ENCODE results near the gene FYN.

FYN gene

DNA sequence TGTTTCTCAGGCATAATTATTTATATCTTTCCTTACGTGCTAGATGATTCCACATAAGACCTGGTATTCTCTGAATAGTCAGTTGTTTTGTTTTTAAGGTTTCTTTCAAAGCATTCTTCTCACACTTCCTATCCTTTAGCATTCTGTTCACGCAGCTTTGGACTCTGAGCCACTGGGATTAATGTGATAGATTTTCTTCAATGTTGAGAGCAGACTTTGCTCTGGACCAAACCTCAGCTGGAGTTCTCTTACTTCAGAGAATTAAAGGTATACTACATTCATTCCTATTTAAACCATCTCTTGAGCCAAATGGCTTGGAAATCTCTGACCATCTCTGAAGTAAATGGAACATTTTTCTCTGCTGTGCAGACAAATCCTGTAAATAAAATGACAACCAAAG lies 196.9 kb downstream of the FYN start:
- no peak for DNase-seq

DNA sequence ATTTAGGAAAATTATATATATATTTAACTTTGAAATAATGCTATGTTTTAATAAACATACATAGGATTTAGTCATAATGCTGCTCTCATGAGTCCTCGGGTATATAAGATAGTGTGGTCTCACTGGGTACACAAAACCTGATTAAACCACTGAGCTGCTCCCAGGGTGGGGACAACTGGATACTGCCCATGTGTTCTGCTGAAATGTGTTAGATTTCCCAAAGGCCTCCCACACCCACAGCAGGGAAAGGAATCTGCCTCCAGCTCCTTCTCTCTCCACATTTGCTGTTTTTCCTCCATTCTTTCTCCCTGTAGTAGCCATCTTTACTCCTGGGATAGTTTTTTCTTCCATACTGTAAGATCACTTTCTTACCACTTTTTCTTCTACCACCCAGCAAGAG lies 198.4 kb downstream of the FYN start:
- no peak for DNase-seq

DNA sequence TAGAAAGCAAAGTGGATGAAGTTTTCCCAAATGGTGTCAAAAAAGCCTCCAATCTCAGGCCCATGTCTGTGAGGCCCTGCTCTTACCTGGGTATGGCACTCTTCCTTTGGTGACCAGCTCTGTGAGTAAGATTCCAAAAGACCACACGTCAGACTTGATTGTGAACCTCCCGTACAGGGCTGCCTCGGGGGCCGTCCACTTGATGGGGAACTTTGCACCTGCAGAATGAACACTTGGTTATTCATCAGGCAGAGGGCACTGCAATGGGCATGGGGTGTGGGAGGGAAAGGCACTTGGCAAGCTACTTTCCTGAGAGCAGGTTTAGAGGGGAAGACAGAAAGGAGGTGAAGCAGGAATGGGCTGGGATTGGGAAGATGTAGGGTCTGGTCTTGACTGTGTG lies 198.8 kb downstream of the FYN start:
- no peak for DNase-seq

DNA sequence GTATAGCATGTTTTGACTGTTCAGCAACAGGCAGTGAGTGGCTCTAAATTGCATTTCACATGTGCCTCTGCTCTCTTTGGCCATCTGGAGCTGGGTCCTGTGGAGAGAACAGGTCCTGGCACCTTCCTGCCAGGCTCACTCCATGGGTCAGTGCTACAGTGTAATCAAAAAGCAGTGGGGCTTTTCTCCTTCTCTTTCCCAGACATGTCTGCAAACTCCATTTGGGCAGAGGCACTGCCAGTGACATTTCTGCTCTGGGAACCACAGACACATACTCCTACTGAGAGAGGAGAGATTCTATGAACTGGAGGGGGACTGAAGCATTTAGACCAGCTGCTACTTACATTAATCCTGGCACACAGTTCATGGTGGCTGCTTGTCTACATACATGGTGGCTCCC lies 199.3 kb downstream of the FYN start:
- peak; percentile 29 for DNase-seq

DNA sequence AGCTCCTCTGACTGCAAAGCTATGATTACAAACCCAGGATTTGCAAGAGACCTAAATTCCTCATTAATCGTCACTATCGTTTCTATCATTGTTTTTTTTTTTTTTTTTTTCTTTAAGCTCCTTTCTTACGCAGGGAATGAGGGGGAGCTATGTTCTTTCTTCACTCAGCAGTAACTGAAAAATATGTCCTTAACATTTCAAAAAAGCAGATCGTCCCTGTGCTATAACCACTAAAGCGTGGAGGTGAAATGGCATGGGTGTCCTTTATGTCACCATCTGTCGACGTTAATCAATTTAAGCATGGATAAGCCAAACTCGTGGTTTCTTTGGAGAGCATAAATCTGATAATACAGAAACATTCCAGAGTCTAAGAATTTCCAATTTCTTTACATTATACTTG lies 199.7 kb downstream of the FYN start:
- peak; percentile 52 for DNase-seq

DNA sequence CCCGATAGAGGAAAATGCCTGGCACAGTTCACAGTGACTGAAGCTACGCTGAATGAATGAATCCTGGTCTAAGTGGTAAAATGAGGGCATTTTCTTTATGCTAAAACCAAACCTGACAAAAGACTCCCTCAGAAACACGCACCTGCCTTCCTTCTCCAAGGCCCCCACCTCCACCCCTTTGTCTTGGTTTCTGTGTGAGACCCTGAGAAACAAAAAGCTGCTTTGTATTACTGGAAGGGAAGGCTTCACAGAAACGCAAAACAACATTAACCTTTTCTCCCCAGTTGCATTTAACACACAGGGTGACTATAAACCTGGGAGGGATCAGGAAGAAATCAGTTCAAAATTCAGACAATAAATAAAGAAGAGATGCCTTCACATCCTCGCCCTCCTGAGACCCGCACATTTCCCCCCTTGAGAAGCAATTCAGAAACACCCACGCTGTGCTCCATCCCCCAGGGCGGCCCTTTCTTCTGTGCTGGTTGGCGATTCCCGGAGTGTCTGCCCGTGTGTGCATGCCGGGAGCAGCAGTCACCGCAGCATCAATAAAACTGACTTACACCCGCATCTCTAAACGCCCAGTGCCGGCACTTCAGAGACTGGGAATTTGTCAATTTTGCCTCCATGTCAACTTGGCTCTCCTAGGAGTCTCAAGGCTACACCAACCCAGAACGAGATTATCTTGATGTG lies 200.3 kb downstream of the FYN start:
- DNase-seq, result no peak

DNA sequence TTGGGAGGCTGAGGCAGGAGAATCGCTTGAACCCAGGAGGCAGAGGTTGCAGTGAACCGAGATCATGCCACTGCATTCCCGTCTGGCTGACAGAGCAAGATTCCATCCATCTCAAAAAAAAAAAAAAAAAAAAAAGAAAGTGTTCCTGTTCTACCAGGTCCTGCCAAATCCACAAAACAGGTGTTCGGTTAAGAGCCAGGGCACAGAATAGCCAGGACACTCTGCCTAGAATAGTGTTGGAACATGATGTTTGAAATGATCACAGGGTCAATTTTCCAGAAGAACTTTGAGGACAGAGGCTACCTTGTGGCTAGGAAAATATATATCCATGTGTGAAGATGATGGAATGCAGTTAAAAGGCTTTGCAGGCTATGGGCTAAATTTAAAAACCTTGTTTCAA lies 203.9 kb downstream of the FYN start:
- no peak for DNase-seq

DNA sequence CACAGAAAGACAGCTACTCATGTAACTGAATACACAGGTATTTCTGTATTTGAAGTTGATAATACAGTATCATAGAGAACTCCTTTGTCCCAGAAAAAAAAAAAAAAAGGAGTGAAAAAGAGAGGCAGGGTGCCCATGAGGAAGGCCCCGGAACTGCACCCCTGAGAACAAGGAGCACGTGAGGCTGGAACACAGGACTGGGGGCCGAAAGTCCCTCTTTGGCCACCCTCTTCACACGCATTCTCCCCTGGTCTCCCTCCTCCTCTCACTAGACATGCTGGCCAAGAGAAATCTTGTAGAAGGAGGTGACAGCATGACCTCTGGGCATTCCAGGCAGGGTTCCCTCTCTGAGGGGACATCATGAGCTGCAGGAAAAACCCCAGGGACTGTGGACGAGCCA lies 204.8 kb downstream of the FYN start:
- DNase-seq, result no peak

DNA sequence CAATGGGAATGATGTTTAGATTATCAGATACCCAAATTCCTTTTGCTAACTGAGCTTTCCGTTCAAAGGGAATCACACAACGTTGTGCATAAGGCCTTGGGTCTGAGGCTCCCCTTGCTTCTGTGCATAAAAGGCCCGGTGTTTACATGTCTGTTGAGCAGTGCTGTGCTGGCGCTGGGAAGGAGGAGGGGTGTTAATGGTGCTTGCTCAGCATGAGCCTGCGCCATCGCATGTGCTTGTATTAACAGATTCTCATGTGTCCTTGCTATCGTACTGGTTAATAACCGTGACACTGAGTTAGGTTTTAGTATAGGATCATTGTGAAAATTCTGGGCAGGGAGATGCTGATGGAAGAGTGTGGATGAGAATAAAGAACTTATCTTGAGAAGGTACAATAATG lies 205.3 kb downstream of the FYN start:
- DNase-seq, result peak; percentile 46

DNA sequence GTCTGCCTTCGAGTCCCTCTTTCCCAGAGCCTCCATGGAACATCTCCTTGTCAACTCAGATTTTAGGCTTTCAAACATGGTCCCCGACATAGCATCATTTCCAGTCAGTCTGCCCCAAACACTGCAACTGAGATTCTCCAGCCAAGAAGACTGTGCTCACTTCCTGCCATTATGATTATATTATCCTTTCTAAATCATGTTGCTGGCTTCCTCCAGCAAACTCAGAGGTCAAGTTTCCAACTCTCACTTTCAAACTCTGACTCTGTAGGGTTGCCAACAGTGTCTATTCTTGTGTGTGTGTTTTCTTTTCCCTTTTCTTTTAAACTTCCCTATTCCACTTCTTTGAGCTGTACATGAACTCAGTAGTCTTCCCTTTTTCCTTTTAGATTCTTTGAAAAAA lies 206.4 kb downstream of the FYN start:
- DNase-seq, result no peak

DNA sequence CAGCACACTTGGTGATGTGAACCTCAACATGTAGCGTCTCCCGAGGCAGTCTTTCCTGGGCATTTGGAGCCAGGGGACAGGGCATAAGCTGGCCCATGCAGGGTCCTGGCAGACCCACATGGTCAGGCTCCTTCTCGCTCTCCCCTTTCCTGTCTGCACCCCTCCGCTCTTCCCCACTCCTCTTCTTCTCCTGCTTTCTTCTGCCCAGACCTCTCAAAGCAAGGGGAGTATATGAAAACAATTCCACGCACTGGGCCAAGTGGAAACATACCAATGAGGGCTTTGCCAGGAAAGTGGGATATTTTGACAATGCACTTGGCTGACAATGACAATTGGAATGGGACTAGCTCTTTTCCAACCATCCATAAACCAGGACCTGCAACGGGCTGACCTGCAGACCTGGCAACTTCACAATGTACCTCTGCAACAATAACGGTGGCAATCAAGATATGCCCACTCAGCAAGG lies 208.7 kb downstream of the FYN start:
- DNase-seq, result peak; percentile 42

DNA sequence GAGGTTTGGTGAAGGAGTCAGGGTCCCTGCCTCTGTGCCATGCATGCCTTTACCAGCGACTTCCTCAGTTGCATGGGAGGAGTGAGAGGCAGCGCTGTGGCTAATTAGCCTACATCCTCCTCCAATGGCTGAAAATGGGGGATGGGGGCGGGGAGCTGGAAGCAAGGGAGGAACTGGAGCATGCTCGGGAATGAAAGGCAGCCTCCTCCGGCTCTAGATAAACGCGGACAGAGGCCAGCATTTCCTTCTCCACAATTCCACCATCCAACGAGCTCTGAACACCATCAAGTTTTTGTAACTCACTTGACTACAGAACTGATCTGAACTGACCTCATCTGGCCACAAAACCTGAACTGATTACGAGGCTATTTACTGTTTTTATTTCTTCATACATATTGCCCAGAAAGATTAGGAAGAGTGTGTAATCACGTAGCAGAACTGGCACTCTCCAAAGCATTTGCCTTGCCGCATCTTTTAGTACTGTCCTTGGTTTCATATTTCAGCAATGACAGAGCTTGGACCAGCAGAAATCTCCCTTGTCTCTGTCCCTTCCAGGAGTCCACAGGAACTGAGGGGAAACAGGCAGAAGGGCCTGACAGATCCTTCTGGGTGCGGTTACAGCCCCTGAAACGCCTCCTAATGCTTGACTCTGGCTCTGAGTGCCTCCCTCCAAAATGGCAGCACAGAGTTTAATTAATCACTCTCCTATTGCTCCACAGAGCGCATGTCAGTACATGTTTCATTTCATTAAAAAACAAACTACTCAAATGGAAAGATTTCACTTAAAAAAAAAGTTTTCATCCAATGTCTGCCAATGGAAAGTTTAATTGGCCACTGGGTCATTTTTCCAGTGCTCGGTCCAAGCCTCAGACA lies 209.3 kb downstream of the FYN start:
- peak; percentile 94 for DNase-seq

DNA sequence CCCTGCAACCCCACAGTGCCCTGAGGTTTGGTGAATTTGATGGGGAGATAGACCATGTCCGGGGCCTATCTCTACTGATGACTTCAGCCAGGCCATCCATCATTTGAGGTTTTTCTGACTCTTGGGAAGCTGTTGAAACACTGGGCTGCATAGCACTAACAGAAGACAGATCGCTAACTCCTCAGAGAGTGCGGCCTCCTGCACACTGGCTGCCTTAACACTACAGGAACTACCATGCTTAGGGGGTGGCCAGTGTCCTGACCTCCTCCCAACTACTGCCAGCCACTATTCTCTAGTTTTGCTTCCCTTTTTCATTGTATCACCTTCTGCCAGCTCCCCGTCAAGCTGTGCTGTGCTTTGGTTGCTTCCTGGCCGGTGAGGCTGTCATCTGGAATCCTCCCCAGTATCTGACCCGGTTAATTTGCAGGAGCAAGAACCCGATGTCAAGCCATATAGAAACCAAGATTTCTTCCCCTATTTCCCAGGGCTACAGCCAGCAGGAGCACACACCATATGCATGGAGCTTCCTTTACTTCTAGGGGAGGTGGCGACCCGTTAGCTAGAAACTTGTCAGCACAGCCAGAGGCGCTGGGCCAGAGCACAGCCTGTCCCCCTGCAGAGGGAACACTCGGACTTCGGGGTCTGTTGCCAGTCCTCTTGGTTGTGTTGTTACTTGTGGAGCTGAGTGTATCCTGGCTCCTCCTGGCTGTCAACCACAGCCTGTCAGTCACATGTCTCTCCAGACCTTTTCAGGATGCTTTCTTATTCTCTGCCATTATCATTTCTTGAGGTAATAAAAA lies 210.3 kb downstream of the FYN start:
- DNase-seq, result no peak

DNA sequence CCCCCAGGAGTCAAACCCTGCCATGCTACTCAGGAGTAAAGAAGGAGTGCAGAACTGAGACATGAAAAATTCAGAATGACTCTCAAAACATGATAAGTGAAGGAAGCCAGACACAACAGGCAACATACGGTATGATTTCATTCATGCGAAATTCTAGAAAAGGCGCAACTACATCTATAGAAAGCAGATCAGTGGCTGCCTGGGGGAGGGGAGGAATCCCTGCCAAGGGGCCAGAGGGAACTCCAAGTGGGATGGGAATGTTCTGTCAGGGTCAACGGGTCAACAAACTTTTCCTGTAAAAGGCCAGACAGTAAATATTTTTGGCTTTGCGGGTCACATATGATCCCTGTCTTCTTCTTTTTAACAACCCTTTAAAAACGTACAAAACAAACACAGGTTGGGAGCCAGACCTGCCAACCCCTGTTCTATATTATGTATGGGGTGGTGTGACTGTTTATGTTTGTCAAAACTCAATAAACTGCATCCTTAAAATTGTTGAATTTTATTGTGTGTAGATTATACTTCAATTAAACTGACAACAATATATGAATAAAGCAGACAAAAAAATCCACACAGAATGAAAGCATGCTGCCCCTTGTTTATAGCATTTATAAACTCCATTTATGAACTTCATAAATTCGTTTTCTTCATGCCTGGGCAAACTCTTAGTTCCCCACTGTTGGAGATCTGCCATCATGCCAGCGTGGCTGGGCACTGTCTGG lies 211.0 kb downstream of the FYN start:
- DNase-seq, result no peak

DNA sequence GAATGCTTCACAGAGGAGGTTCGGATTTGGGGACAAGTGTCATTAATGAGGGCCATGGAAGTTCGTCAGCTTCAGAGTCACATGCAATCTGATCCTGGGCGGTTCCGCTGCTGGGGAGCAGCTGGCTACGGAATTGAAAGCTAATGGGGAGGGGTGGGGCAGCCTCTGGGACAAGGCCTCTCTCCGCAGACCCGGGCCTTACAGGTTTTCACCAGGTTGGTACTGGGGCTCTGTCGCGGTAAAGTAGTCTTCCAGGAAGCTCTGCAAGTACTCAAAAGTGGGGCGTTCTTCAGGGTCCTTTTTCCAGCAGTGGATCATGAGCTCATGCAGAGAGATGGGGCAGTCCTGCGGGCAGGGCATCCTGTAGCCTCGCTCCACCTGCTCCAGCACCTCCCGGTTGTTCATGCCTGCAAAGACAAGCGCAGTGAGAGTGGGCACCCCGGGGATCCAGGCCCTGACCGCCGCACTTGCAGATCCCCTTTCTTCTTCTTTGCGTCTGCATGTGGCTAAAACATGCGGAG lies 211.7 kb downstream of the FYN start:
- peak; percentile 65 for DNase-seq

DNA sequence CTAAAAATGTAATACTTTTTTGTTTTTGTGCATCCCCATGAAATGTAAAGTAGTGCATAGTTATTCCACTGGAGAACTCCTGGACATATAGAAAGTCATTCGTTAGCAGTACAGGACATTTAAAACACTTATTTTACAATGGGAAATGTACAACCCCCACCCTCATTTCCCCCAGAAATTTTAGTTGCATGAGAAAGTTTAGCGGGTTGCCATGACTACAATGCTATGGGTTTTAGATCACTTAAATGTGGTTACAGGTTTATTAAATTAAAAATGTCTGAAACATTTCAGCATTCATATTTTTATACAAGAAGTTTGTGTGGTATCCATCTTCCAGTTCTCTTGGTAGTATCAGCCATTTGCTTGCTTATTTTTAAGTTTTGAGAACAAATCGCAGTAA lies 212.7 kb downstream of the FYN start:
- no peak for DNase-seq

DNA sequence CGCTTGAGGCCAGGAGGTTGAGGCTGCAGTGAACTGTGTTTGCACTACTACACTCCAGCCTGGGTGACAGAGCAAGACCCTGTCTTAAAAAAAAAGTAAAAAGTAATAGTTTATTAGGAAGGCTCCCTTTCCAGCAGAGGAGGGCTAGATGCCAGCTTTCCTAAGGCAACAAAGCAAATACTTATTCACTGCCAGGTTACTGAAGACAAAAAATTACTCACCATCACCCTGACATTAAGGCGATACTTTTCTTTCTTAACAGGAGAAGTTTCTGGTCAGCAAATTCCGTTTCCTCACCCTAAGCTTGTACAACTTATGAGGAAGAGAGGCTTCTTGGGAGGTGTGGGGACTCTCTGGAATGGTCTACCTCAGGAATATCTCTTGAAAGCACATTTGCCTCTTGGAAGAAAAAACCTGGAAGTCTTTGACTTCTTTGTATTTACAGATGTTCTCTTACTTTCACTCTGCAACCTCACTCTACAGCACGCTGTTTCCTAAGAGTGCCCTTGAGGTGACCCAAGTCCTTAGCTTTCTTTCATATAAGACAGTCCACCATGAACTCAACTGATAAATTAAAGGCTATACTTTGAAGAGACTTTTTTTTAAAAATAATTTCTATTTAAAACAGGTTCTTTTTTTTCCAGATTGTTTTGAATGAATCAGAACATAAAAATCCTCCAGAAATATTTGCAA lies 214.6 kb downstream of the FYN start:
- DNase-seq, result no peak

DNA sequence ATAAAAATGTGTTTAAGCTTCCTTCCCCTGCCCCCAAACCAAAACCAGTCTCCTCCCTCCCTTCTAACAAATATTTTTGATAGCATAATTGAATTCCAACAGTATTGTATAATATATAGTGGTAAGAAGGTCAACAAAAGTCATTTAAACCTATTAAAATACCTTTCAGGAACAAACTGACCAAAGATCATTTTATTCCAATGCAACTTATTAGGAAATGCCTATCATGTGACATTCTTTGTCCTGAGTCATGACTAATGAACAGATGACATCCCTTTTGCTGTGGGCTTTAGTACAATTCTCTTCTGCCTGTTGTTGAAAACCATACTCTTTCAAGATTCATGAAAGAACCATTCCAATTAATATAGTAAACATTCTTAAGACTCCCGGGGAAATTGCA lies 216.1 kb downstream of the FYN start:
- no peak for DNase-seq

DNA sequence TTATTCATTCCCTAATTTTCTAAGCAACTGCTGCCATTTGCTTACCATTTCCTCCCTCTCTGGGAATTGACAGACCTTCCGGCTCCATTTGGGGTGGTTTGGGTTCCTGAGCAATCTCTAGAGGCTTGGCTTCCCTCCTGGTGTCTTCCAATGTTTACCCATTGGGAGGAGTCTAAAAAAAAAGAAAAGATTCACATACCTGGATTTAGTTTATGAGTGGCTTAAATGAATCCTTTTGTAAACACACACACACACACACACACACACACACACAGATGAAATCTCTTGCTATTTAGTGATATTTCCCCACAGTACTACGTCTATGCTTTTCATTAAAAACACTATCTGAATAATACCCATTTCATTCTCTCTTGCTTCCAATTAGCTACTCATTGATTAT lies 219.3 kb downstream of the FYN start:
- no peak for DNase-seq

DNA sequence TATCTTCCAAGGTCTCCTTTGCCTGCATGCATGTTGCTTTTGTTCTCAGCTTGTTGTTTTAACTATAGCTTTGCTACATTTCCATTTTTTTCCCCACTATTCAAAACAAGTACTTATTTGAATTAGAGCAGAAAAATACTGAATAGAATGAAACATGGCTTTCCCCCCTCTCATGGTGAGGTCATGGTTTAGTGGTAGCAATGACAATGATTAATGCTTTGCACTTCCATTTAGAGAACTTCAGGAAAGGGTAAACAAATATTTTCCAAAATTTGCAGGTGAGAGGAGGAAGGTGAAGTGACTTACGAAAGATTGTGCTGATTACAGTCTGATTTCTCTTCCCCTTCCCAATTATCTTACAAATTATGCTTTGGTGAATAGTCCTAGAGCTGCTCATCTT lies 219.8 kb downstream of the FYN start:
- no peak for DNase-seq

DNA sequence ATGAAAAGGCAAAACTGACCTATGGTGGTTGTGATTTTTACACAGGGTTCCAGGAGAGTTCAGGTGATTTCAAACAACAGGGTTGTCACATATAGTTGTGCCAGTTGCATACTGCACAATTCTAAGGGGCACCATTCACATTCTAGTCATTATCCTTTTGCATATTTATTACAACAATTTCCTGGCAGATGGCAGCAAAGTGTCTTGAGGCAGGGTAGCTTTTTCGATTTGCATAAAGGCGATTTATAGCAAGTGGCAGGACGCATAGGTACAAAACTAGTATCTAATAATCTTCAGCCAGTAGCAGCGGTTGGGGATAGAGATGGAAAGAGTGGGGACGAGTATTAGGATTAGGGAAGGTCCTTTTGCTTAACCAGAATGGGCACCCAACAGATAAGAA lies 221.1 kb downstream of the FYN start:
- no peak for DNase-seq
